EH (cell line): ENCODE data around the gene MEN1.

Experiments used
- DNase-seq: peaks from one replicate; pipeline ENCODE4 v3.0.0-alpha.2; 2015; ENCODE audit warnings: low read depth

The MEN1 gene

DNA sequence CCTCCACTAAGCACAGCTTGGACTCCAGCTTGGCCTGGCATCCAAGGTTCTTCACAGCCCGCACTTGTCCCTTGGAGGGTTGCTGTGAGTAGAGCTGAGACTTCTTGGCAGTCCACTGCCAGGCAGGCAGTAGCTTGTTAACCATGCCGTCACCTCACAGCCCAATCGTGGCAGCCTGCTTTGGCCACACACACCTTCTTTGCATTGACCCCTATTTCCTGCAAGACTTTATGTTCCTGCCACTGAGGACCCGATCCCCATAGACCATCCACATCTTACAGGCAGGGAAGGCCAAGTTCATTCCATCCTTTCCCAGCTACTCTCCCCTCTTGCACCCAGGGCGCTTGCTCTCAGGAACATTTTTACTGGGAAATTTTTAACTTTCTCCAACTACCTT lies 48.1 kb downstream of the MEN1 start:
- no peak for DNase-seq

DNA sequence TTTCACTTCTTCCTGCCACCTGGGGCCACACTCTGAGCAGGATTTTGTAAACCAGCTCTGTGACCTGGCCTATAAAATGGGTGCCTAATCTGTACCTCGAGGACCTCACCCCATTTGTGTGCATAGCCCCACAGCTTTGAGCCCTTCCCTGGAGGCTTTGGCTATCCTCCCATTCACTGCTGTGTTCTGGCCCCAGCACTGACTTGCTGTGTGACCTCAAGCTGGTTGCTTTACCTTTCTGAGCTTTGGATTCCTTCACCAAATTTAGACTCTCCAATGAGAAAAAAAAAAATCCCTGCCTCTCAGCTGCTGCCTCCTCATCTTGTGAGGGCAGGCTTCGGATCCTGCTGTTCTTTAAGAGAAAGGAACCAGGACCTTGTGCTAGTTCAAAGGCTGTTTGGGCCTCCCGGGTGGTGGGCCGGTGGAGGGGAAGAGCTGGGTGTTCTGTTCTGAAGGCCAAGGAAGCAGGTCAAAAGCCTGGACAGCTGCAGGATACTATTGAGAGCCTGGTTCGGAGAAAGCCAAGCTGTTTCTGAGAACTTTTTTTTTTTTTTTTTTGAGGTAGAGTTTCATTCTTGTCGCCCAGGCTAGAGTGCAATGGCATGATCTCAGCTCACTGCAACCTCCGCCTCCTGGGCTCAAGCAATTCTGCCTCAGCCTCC lies 49.5 kb downstream of the MEN1 start:
- no peak for DNase-seq

DNA sequence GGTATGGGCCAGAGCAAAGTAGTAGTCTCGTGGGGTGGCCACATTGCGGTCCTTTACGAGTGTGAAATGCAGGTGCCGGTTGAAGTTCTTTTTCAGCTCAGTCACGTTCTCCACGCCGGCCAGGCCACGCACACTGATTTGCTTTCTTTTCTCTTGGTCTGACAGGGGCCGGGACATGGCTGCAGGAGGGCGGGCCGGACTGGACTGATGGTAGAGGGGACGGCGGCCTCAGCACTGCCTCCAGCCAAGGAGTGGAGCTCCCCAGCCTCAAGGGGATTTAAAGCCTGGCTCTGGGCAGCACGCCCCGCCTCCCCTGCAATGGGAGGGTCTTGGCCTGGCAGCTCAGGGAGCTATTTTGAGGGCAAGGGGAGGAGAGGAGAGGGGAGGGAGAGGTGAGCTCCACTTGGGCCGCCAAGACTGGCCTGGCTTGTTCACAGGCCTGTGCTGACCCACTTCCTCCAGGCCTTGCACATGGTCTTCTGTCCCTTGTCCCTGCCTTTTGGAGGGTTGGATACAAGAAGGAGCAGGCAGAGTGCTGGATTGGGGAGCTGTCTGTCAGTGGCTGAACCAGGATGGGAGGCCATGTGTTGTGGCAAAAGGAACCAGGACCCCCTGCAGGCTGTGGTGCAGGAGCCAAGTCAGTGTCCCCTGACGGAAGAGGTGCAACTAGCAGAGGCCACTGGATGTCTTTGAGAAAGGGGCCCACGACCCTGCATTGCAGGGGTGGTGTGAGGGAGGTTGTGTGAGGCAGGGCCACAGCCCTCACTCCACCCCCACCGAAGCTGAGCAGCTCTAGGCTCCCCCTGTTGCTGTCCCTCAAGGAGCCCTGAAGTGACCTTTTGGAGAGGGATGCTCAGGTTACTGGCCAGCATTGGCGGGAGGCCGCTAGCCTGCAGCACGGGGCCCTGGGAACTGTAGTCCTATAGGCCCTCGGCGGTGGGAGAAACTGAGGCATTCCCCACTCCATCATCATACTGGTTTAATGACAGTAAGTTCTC lies 50.3 kb downstream of the MEN1 start, which contains the start of gene PYGM:
Gene PYGM (minus strand): TSS at position 253 of the 998 bp plus-strand sequence. CDS start 76 bp downstream, at position 177.
- no peak for DNase-seq

DNA sequence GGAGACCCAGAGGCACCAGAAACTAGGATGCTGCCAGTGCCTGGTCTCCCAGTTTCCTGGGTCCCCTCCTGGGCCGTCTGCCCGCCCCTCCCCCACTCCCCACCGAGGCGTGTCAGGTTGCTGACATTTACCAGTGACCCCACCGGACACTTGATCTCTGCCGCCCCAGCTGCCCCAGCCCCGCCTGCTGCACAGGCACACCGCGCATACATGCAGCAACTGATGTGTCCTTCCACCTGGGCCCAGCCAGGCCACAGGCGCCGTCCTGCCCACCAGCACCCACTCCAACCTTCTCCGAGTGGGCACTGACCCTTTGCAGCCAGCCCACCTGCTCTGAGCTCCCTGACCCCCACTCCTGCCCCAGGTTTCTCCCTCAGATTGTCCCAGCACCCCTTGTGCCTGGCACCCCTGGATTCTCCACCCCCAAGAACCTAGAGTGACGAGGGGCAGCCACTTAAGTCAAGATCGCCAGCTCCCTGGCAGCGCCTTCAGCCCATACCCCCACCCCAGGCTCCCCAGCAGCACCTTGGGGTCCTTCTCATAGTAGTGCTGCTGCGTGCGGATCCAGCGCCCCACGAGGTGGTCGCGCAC lies 51.1 kb downstream of the MEN1 start:
- no peak for DNase-seq

DNA sequence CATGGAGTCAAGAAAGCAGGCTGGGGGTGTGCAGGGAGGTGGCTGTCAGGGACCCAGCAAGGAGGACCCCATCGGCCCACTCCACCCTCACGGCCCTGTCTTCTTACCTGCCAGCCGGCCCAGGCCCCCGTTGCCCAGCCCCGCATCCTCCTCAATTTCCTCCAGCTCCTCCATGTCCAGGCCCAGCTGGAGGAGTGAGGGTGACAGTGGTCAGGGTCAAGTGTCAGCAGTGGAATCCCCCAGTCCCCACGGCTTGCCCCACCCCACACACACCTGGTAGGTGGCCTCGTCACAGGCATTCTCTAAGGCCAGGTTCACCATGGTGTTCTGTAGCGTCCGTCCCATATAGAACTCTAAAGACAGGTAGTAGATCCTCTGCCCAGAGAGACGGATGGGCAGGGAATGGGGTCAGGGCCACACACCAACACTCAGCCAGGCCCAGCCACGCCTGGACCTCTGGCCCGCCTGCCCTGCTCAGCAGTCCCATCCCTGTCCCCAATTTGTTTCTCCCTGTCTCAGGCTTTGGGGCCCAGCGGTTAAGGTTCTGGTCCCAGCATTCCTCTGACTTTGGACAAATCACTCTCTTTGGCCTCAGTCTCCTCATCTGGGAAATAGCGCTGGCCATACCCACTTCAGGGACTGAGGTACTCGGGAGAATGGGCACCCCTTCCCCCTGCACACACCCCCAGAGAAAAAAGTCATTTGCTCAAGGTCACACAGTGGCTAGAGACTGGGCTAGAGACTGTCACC lies 51.8 kb downstream of the MEN1 start:
- no peak for DNase-seq

DNA sequence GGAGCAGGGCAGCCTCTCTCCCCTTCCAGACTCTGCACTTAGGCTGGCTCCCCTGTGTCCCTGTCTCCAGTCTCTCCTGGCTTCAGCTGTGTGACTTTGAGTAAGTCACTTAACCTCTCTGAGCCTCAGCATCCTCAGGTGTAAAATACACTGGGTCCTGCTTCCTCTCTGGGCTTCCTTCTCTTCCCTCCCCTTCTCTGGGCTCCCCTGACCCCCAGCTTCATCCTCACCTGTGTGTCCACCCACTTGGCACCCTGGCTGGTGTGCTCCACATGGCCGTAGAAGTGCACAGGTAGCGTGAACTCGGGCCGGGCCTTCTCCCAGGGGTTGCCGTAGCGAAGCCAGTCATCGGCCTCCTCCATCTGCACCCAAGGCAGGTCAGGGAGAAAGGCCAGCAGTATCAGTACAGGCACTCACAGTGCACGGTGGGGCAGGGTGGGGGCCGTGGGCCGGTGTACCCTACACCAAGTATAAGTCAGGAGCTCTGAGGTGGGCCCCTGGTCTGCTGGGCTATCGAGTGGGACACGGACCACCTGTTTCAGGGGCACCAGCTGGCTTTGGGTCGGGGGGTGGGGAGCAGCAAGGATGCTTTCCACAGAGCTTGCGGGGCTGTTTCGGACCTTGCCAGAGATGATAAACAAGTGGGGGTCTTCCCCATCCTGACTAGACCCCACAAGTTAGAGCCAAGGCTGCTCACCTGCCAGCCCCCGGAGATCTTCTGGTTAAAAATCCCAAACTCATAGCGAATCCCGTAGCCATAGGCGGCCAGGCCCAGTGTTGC lies 52.6 kb downstream of the MEN1 start:
- DNase-seq: no peak

DNA sequence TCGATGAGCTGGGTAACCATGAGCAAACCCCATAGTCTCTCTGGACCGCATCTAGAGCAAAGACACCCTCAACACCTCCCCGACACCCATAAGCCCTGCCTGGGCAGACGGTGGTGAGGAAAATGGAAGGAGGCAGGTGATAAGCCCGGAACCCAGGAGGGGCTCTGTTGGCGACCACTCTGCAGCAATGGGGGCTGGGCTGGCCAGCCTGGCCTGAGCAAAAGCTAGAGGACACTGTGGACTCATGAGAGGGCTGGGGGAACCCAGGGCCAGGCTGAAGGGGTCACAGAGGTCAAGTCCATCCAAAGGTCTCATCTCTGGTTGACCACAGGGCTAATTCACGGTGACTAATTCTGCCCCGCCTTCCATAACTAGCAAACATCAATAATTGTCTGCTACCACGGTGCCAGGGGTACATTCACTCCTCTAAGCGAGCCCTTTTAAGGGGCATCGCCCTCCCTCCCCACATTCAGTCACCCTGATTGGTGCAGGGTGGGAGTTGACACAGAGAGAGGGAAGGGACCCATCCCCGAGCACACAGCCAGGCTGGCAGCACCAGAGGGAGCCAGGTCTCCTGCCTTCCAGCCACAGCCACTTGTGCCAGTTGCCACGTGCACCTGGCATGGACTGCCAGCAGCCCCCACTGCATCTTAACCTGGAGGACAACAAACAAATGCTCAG lies 54.5 kb downstream of the MEN1 start:
- no peak for DNase-seq

DNA sequence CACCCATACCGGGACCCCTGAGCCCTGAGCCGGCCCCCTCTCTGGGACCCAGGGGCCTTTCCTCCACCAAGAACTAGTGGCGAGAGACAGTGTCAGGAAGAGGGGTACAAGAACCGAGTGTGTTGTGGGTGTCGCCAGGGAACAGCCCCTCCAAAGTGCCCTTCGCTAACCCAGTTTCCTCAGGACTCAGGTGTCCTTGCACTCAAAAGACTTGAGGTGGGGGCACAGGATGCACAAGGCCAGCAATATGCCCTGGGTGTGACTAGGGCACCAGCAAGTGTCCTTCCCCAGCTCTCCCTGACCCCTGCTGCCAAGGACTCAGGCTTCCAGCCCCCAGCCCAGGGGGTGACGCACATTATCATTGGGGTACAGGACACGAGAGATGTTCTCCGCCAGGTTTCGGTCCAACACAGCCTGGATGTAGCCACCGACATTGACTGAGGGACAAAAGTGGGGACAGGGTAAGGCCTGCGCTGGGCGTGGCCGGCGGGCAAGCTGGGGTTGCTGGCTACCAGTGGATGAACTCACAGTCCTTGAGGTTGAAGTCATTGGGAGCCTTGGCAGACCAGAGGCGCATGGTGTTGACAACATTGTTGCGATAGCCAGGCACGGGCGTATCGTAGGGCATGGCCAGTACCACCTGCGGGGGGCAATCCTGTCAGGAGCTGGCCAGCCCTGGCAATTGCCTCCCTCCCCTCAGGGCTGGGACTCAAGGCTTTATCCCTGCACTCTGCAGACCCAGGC lies 55.3 kb downstream of the MEN1 start:
- DNase-seq: no peak

DNA sequence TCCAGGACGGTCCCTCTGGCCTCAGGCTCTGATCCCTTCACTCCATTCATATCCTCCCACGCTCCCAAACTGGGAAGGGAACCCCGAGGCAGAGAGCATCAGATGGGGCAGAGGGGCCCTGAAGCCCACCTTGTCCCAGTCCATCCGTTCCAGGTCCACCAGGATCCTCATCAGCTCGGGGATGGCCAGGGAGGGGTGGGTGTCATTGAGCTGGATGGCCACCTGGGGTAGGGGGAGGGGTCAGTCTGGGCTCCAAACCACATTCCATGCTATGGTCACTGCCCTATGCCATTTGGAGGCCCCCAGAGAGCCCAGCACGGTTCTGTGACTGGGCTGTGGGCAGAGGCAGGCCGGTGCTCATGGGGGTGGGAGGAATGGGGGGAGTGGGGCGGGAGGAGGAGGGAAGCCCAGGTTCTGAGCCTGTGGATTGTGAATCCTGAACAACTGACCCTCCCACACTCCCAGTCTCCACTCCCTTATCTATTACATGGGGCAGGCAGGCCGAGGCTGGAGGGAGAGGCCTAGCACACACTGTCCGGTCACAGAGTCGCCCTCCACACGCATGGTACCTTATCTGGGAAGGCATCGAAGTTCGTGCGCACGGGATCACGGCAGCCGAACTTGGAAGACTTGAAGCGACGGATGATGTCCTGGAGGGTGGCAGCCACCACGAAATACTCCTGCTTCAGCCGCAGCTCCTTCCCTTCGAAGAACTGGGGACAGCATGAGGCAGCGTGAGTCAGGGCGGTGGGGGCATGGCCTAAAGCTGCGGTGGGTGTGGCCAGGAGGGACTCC lies 56.0 kb downstream of the MEN1 start:
- DNase-seq: no peak
